Thyroid gland (tissue), 4 donors: ENCODE data around the gene MINK1.

ENCODE experiments used
- POLR2A ChIP-seq, 2 donors: fragments of 450-650 bp; IDR thresholded peaks; one replicate each; pipeline ENCODE4 v1.6.1; 2017; ENCODE audit warnings: antibody characterized with exemption in 2 of 2, mild to moderate bottlenecking in 2 of 2, moderate library complexity in 1 of 2
- TF ChIP-seq, protein P1 (sequence below), 6 experiments: fragments of 200-600 bp in 3 of 6; fragments of 450-650 bp in 3 of 6; sonication (generic) in 3 of 6; IDR thresholded peaks; one replicate each; pipeline ENCODE4 v1.5.1; 2016 to 2019; ENCODE audit warnings: antibody characterized with exemption in 6 of 6, mild to moderate bottlenecking in 2 of 6, inconsistent platforms in 1 of 6, moderate library complexity in 1 of 6

DNA sequence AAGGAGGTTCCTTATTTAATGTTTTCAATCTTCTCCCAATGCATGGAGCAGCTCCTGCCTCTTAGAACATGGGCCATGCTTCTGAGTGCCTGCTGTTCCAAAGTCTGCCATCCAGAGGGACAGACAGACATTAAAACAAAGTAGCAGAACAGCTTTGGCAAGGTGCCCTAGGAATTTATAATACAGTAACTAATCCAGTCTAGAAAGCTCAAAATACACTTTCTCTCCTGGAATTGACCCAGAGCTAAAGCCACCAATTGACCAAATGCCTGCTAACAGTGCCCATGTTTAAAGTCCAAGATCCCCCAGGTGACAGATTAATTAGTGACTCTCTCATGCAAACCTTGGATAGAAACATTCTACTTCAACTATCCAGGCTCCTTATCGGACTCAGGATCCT, 80.9 kb downstream of the MINK1 start:
- TF ChIP-seq POLR2A (IDR thresholded peaks at IDR 0.05): no peak
- TF ChIP-seq, protein P1, sequence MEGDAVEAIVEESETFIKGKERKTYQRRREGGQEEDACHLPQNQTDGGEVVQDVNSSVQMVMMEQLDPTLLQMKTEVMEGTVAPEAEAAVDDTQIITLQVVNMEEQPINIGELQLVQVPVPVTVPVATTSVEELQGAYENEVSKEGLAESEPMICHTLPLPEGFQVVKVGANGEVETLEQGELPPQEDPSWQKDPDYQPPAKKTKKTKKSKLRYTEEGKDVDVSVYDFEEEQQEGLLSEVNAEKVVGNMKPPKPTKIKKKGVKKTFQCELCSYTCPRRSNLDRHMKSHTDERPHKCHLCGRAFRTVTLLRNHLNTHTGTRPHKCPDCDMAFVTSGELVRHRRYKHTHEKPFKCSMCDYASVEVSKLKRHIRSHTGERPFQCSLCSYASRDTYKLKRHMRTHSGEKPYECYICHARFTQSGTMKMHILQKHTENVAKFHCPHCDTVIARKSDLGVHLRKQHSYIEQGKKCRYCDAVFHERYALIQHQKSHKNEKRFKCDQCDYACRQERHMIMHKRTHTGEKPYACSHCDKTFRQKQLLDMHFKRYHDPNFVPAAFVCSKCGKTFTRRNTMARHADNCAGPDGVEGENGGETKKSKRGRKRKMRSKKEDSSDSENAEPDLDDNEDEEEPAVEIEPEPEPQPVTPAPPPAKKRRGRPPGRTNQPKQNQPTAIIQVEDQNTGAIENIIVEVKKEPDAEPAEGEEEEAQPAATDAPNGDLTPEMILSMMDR (IDR thresholded peaks at IDR 0.05): no peak
